ENCODE measurements around the gene EXOC3L2.

The EXOC3L2 gene

GRCh38 chr19:45218911-45219743 is 26.1 kb downstream of the EXOC3L2 start:
- DNase-seq (ENCODE audit: low read depth) = no peak

- DNase-seq (ENCODE audit: low read depth) = no peak
Measured at GRCh38 chr19:45218426-45218825, 26.8 kb downstream of the EXOC3L2 start.

- DNase-seq (ENCODE audit: low read depth) = no peak
Measured at GRCh38 chr19:45217957-45218334, 27.3 kb downstream of the EXOC3L2 start.

GRCh38 chr19:45217193-45217956 is 27.8 kb downstream of the EXOC3L2 start:
- DNase-seq (ENCODE audit: low read depth) = no peak

- DNase-seq (ENCODE audit: low read depth) = no peak
Measured at GRCh38 chr19:45216667-45217066, 28.5 kb downstream of the EXOC3L2 start.

- no peak for DNase-seq (ENCODE audit: low read depth)
Measured at GRCh38 chr19:45215391-45216191, 29.6 kb downstream of the EXOC3L2 start.

GRCh38 chr19:45213031-45213430 is 32.2 kb downstream of the EXOC3L2 start:
- no peak for DNase-seq (ENCODE audit: low read depth)

- DNase-seq (ENCODE audit: low read depth) = no peak
Measured at GRCh38 chr19:45211751-45212381, 33.3 kb downstream of the EXOC3L2 start.

GRCh38 chr19:45206328-45206727 is 38.9 kb downstream of the EXOC3L2 start:
- no peak for DNase-seq (ENCODE audit: low read depth)

- DNase-seq (ENCODE audit: low read depth) = no peak
Measured at GRCh38 chr19:45205810-45206209, 39.4 kb downstream of the EXOC3L2 start.

- DNase-seq (ENCODE audit: low read depth) = no peak
Measured at GRCh38 chr19:45202637-45203036, 42.6 kb downstream of the EXOC3L2 start.

GRCh38 chr19:45200568-45200967 is 44.6 kb downstream of the EXOC3L2 start:
- no peak for DNase-seq (ENCODE audit: low read depth)

GRCh38 chr19:45195764-45196163 is 49.4 kb downstream of the EXOC3L2 start:
- DNase-seq (ENCODE audit: low read depth) = no peak

- no peak for DNase-seq (ENCODE audit: low read depth)
Measured at GRCh38 chr19:45191375-45191774, 53.8 kb downstream of the EXOC3L2 start.

- no peak for DNase-seq (ENCODE audit: low read depth)
Measured at GRCh38 chr19:45189971-45190370, 55.2 kb downstream of the EXOC3L2 start.

GRCh38 chr19:45187421-45188100 is 57.6 kb downstream of the EXOC3L2 start:
- no peak for DNase-seq (ENCODE audit: low read depth)

- no peak for DNase-seq (ENCODE audit: low read depth)
Measured at GRCh38 chr19:45186509-45187334, 58.5 kb downstream of the EXOC3L2 start.

GRCh38 chr19:45184115-45184514 is 61.1 kb downstream of the EXOC3L2 start:
- DNase-seq (ENCODE audit: low read depth) = no peak

- DNase-seq (ENCODE audit: low read depth) = no peak
Measured at GRCh38 chr19:45182758-45183157, 62.4 kb downstream of the EXOC3L2 start.

GRCh38 chr19:45180936-45181335 is 64.3 kb downstream of the EXOC3L2 start:
- DNase-seq (ENCODE audit: low read depth) = no peak
